K562 (cell line): Measurements from ENCODE around the gene ZC3HAV1L. TPM values are rescaled to one million over a fixed set of nuclear protein-coding genes. Genes with fewer than 3 reads are reported as not detected.

Source experiments
- ATF6 ChIP-seq: sonication (generic); formaldehyde crosslinking; IDR thresholded peaks from 2 replicates; pipeline ENCODE4 v1.4.0; 2020; ENCODE audit warnings: mild to moderate bottlenecking, missing genetic modification reagents
- BRD9 ChIP-seq: fragments of 450-650 bp; IDR thresholded peaks from 2 replicates; pipeline ENCODE4 v1.6.1; 2018; ENCODE audit warnings: low read depth; ENCODE audit not compliant: partially characterized antibody
- ELK3 ChIP-seq: fragments of 450-650 bp; formaldehyde crosslinking; IDR thresholded peaks from 2 replicates; pipeline ENCODE4 v1.4.0; 2020; ENCODE audit warnings: mild to moderate bottlenecking
- GABPB1 ChIP-seq: sonication (generic); formaldehyde crosslinking; IDR thresholded peaks from 2 replicates; pipeline ENCODE4 v1.8.0; 2022; ENCODE audit warnings: mild to moderate bottlenecking, missing genetic modification reagents
- GABPB2 ChIP-seq: fragments of 250-450 bp; sonication (Bioruptor Pico); conservative IDR thresholded peaks from 2 replicates; pipeline ENCODE4 v1.5.1; 2021; ENCODE audit warnings: mild to moderate bottlenecking
- HNRNPUL1 ChIP-seq: fragments of 200-400 bp; formaldehyde crosslinking; IDR thresholded peaks from 2 replicates; pipeline ENCODE4 v1.6.1; 2017; ENCODE audit warnings: low read length
- JUND ChIP-seq, 2 experiments: IDR thresholded peaks; 2 replicates in 1 of 2; 3 replicates in 1 of 2; pipeline ENCODE4 v1.6.1; 2011; ENCODE audit warnings: borderline replicate concordance in 2 of 2, low read depth in 2 of 2, low read length in 2 of 2, improper control_type of control experiment in 1 of 2, missing biosample characterization in 1 of 2, missing genetic modification characterization in 1 of 2, missing genetic modification reagents in 1 of 2
- MXI1 ChIP-seq: IDR thresholded peaks from 2 replicates; pipeline ENCODE4 v1.6.1; 2011; ENCODE audit warnings: low read depth, mild to moderate bottlenecking, improper control_type of control experiment, low read length
- NFE2L1 ChIP-seq: fragments of 450-650 bp; IDR thresholded peaks from 2 replicates; pipeline ENCODE4 v1.6.1; 2016; ENCODE audit warnings: missing genetic modification characterization, low read depth, mild to moderate bottlenecking, missing compliant biosample characterization, moderate library complexity, borderline replicate concordance
- NFRKB ChIP-seq: fragments of 450-650 bp; IDR thresholded peaks from 2 replicates; pipeline ENCODE4 v1.6.1; 2016; ENCODE audit warnings: low read depth
- NR2C1 ChIP-seq, 2 experiments: fragments of 450-650 bp; IDR thresholded peaks; 2 replicates each; pipeline ENCODE4 v1.6.1; 2017; ENCODE audit warnings: mild to moderate bottlenecking in 2 of 2, antibody characterized with exemption in 1 of 2, inconsistent platforms in 1 of 2, missing compliant biosample characterization in 1 of 2, missing genetic modification characterization in 1 of 2
- NR4A1 ChIP-seq, 2 experiments: fragments of 250-450 bp in 1 of 2; fragments of 450-650 bp in 1 of 2; sonication (Bioruptor Pico) in 1 of 2; IDR thresholded peaks; 2 replicates each; pipeline versions ENCODE4 v1.4.0 to v1.6.1; 2016 to 2020; ENCODE audit warnings: mild to moderate bottlenecking in 2 of 2, missing compliant biosample characterization in 1 of 2, missing genetic modification characterization in 1 of 2, moderate library complexity in 1 of 2
- OTX1 ChIP-seq: fragments of 450-650 bp; formaldehyde crosslinking; IDR thresholded peaks from 2 replicates; pipeline ENCODE4 v1.4.0; 2022; ENCODE audit warnings: mild to moderate bottlenecking
- SLC30A9 ChIP-seq: fragments of 250-450 bp; sonication (Bioruptor Pico); IDR thresholded peaks from 2 replicates; pipeline ENCODE4 v1.8.0; 2022; ENCODE audit warnings: mild to moderate bottlenecking, moderate library complexity
- STAT6 ChIP-seq: sonication (generic); formaldehyde crosslinking; IDR thresholded peaks from 2 replicates; pipeline ENCODE4 v1.8.1; 2023; ENCODE audit warnings: mild to moderate bottlenecking, missing genetic modification reagents
- YY1 ChIP-seq, 3 experiments: IDR thresholded peaks; 2 replicates each; pipeline ENCODE4 v1.6.1; 2011; ENCODE audit warnings: low read length in 2 of 3, mild to moderate bottlenecking in 2 of 3, moderate library complexity in 2 of 3, borderline replicate concordance in 1 of 3, control low read depth in 1 of 3, low read depth in 1 of 3; ENCODE audit not compliant: insufficient read depth in 3 of 3, insufficient replicate concordance in 2 of 3, control insufficient read depth in 1 of 3, insufficient read length in 1 of 3; ENCODE audit errors: extremely low read depth in 1 of 3
- ZNF699 ChIP-seq: fragments of 250-450 bp; sonication (Bioruptor Pico); IDR thresholded peaks from 2 replicates; pipeline ENCODE4 v1.8.0; 2021; ENCODE audit warnings: mild to moderate bottlenecking, moderate library complexity; ENCODE audit not compliant: insufficient replicate concordance
- ZNF707 ChIP-seq: fragments of 250-450 bp; sonication (Bioruptor Pico); conservative IDR thresholded peaks from 2 replicates; pipeline ENCODE4 v1.8.0; 2022; ENCODE audit warnings: inconsistent platforms, mild to moderate bottlenecking, moderate library complexity
- polyA plus RNA-seq, 8 experiments: library from polyadenylated mRNA; depleted of rRNA in 4 of 8; stranded (reverse) in 5 of 8; unstranded in 3 of 8; fragments of >200 nt; fragmentation: Nextera tagmentation in 2 of 8; fragmentation: Illumina TruSeq in 1 of 8; extraction: Ambion mirVana in 2 of 8; extraction: Trizol in 1 of 8; gene quantifications; 2 replicates each; pipeline versions ENCODE4 v1.2.1 to v1.2.3, GENCODE V29; 2011 to 2014; ENCODE audit warnings: inconsistent platforms in 1 of 8, missing spikeins in 1 of 8
- total RNA-seq, 7 experiments: library from RNA; depleted of rRNA in 6 of 7; stranded (reverse); fragments of >200 nt in 6 of 7; fragmentation: Illumina TruSeq in 2 of 7; extraction: Trizol in 2 of 7; gene quantifications; 2 replicates each; pipeline versions ENCODE4 v1.2.1 to v1.2.3, GENCODE V29; 2011 to 2021; ENCODE audit warnings: low replicate concordance in 1 of 7

The ZC3HAV1L gene
- total and polyA plus RNA-seq, 9 of the 15 experiments (the other 6 are each of a cell fraction or from before 2014, with no cell fraction given): not detected

- TF ChIP-seq JUND (IDR thresholded peaks at IDR 0.05; ENCODE audit: borderline replicate concordance, low read depth, low read length) (peak; percentile 97), JUND (tag; IDR thresholded peaks at IDR 0.05; ENCODE audit: borderline replicate concordance, low read depth, low read length) (peak; percentile 94; the same call in 2 of the 3 replicates), GABPB2 (CRISPR knock-in tag) (no peak), YY1 (IDR thresholded peaks at IDR 0.05; ENCODE audit: borderline replicate concordance in 1 of 3, control insufficient read depth in 1 of 3, extremely low read depth in 1 of 3, insufficient read depth in 3 of 3, insufficient read length in 1 of 3, insufficient replicate concordance in 2 of 3, low read depth in 1 of 3, low read length in 2 of 3) (no peak), NFRKB (0 out of 2 replicates have a peak, but pooled peaks have one; percentile 49), ZNF707 (no peak), GABPB1 (CRISPR knock-in tag) (no peak; the same call in 1 of the 2 replicates), ZNF699 (CRISPR knock-in tag) (no peak), BRD9 (peak; percentile 87), STAT6 (CRISPR knock-in tag) (no peak), ATF6 (CRISPR knock-in tag) (peak; percentile 63; the same call in 1 of the 2 replicates), MXI1 (0 out of 2 replicates have a peak, but pooled peaks have one; percentile 17), SLC30A9 (CRISPR knock-in tag) (no peak), NR2C1 (IDR thresholded peaks at IDR 0.05) (no peak), NR2C1 (tag; IDR thresholded peaks at IDR 0.05) (peak; percentile 31; the same call in 1 of the 2 replicates), NR4A1 (CRISPR knock-in tag; IDR thresholded peaks at IDR 0.05) (no peak), NR4A1 (tag; IDR thresholded peaks at IDR 0.05) (0 out of 2 replicates have a peak, but pooled peaks have one; percentile 66), ELK3 (CRISPR knock-in tag) (no peak), NFE2L1 (tag) (peak; percentile 43), OTX1 (no peak), HNRNPUL1 (no peak)
Observed at GRCh38 chr7:139043823-139044812, 8.3 kb upstream of the ZC3HAV1L start (continued).
